ENCODE data around the gene INO80.

INO80 gene

DNA sequence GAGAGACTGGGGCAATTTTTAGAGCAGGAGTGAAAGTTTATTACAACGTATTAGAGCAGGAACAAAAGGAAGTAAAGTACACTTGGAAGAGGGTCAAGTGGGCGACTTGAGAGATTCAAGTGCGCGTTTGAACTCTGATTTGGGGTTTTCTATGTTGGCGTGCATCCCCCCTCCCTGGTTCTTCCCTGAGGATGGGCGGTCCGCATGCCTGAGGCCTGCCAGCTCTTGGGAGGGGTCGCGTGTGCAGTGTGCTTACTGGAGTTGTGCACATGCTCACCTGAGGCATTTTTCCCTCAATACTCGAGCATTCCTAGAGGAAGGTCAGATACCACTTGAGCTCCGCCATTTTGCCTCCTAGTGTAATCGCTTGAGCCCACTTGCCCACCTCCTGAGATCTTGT, 173.2 kb downstream of the INO80 start:
- no peak for DNase-seq

DNA sequence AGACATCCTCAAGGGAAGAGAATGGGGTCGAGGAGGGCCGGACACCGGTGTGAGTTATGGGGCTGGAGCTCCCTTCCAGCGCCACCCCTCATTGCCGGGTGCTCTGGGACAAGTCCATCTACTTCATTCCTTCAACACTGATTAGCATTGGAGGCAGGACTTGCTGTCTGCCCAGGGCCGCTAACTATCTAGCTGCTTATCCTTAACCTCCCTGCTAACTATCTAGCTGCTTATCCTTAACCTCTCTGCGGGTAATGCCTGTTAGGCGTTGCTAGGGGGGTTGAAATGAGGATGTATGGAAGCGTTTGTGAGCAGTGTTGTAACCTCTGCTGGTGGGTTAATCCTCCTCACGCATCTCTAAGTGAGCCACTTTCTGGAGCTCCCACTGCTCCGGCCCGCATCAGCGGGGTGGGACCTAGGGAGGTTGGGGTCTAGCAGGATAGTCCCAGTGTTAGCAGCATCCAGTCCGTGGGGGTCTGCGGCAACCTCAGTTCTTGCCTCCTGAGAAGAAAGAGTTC, 173.7 kb downstream of the INO80 start:
- no peak for DNase-seq

DNA sequence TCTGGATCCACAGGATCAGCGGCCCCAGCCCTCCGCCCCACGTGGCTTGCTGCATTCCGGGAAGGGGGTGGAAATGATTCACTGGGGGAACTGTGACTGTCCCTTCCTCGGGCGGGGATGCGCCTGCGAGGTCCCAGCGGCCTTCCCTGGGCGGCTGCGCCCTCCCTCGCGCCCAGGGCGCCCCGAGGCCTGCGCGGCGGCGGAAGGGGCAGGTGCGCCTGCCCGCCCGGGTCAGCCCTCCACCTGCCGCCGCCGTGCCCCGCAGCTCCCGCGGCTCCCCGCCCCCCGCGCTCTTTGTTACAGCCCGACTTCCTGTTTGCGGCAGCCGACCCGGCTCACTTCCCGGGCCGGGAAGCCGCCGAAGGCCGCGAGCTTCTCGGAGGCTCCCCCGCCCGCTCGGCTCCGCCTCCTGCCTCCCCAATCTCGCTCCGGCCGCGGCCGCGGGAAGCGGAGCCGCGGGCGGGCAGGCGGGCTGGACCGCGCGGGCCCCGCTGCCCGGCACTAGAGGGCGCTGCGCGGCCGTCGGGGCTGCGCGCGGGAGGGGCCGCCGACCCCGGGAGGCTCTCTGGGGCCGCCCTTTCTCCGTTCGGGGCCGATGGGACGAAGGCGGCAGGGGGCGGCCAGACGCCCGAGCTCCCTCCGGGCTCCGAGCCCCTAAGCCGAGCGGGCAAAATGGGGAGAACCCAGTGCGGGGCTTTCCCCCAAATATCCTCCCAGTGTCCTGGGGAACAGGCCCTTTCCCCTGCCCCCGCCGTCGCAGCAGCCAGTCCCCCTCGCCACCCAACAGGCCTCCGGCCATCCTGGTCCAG, 174.3 kb downstream of the INO80 start:
- DNase-seq, result peak; percentile 46

DNA sequence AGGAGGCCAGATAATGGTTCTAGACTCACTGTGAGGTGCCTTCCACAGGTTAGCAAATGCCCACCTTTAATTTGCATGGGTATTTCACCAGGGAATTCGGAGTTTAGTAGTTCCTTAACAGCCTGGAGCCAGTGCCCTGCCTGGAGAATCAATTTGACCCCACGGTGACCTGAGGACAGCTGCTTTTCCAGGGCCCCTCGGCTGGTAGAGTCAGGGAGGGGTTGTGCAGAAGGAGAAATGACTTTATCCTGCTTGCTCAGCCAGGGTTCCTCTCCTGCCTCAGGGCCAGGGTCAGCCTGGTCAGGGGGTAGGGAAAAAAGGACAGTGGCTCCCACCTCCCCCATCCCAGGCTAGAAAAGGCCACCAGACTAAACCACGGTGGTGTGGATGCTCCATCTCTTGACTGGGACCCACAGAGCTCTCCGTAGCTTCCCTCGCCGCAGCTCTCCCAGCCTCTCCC, 175.0 kb downstream of the INO80 start:
- DNase-seq, result no peak

DNA sequence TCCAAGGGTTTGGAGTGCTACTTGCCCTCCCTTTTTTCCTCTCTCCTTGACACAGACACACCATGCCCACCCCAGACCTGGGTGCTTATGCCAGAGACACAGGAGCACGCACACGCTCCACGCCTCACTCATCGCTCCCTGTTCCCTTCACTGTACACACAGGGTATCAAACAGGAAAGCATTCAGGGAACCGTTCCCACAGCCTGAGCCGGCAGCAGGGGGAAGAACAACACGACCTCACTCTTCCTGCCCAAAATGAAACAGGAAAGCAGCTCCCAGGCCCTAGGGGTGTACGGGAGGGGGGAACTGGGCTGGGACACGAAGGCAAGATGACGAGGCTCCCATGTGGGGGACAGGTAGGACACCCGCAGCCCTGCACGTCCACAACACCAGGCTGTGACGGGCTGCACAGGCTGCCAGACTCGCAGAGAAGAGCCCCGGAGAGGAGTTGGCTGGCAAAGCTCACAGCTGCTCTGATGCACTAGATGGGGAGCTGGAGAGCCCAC, 175.7 kb downstream of the INO80 start:
- DNase-seq, result no peak

DNA sequence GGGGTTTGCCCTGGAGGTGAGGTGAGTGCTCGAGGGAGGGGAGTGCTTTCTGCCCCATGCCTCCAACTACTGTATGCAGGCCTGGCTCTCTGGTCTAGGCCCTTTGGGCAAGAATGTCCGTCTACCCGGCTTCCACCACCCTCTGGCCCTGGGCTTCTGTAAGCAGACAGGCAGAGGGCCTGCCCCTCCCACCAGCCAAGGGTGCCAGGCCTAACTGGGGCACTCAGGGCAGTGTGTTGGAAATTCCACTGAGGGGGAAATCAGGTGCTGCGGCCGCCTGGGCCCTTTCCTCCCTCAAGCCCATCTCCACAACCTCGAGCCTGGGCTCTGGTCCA, 177.6 kb downstream of the INO80 start:
- no peak for DNase-seq

DNA sequence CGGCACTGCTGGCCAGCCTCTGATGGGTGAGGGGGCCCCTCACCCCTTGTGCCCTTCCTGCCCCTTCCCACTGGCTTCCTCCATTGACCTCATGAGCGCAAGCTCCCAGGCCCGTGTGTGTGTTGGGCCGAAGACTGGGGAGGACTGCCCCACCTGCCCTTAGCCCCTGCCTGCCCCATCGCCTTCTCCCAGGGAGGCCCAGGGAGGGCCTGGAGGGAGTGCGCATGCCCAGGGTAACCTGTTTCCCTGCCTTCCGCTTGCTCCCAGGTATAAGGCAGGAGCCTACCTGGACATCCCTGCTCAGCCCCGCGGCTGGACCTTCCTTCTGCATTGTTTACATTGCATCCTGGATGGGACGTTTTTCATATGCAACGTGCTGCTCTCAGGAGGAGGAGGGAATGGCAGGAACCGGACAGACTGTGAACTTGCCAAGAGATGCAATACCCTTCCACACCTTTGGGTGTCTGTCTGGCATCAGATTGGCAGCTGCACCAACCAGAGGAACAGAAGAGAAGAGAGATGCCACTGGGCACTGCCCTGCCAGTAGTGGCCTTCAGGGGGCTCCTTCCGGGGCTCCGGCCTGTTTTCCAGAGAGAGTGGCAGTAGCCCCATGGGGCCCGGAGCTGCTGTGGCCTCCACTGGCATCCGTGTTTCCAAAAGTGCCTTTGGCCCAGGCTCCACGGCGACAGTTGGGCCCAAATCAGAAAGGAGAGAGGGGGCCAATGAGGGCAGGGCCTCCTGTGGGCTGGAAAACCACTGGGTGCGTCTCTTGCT, 178.1 kb downstream of the INO80 start:
- no peak for DNase-seq

DNA sequence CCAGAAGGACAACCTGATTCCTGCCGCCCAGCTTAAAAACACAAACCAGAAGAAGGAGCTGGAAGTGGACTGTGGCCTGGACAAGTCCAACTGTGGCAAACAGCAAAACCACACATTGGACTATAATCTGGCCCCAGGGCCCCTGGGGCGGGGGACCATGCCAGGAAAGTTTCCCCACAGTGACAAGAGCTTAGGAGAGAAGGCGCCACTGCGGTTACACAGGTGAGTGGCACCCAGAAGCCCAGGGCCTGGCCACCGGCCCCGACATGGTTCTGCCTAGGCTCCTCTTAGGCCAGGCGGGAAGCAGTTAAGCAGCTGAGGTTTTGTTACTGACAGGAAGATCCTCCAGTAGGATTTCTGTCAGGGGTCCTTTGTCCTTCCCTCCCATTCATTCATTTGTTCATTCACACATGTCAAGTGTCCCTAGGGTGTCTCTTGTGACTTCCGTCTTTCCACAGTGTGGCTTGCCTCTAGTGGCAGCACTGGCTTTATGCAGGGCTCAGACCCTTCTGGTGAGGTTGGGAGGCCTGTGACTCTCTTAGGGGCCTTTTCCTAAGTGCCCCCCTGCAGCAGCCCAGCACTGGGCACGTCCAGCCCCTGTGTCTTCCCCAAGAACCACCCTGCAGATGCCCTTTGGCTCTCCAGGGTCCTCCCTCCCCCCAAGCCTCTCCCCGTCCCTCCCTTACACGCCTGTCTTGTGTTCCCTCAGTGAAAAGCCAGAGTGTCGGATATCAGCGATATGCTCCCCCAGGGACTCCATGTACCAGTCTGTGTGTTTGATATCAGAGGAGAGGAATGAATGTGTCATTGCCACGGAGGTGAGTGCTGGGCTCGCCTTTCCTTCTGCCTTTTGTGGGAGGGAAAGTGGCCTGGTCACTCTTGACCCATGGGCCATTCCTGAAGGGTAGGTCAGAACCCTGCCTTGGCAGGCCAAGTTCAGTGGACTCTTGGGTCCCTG, 179.1 kb downstream of the INO80 start:
- DNase-seq, result no peak

DNA sequence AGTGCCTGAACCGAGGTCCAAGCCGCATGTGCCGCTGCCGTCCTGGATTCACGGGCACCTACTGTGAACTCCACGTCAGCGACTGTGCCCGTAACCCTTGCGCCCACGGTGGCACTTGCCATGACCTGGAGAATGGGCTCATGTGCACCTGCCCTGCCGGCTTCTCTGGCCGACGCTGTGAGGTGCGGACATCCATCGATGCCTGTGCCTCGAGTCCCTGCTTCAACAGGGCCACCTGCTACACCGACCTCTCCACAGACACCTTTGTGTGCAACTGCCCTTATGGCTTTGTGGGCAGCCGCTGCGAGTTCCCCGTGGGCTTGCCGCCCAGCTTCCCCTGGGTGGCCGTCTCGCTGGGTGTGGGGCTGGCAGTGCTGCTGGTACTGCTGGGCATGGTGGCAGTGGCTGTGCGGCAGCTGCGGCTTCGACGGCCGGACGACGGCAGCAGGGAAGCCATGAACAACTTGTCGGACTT, 179.8 kb downstream of the INO80 start:
- no peak for DNase-seq

DNA sequence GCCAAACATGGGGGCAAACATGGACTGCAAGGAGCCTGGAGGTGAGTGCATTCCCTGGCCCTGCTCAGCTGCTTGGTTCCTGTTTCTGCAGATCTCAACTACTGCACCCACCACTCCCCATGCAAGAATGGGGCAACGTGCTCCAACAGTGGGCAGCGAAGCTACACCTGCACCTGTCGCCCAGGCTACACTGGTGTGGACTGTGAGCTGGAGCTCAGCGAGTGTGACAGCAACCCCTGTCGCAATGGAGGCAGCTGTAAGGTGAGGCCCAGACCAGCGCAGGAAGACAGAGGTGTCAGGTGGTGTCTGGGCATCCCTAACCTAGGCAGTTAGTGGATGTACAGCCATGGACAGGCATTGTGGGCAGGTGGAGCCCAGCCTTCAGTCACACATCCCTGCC, 181.6 kb downstream of the INO80 start:
- DNase-seq, result no peak

DNA sequence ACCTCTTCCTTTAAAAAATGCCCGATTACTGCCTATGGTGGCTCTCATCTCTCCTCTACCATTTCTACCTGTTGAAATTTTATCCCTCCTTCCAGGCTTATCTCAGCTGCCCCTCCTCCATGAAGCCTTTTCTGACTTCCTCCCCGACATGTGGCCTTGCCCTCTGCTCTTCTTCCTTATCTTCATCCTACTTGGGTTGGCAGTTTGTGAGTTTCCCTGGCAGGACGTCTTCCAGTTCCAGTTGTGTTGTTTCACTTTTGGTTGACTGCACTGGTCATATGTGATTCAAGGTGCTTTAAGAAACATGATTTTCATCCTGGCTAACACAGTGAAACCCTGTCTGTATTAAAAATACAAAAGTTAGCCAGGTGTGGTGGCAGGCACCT, 182.6 kb downstream of the INO80 start:
- no peak for DNase-seq

DNA sequence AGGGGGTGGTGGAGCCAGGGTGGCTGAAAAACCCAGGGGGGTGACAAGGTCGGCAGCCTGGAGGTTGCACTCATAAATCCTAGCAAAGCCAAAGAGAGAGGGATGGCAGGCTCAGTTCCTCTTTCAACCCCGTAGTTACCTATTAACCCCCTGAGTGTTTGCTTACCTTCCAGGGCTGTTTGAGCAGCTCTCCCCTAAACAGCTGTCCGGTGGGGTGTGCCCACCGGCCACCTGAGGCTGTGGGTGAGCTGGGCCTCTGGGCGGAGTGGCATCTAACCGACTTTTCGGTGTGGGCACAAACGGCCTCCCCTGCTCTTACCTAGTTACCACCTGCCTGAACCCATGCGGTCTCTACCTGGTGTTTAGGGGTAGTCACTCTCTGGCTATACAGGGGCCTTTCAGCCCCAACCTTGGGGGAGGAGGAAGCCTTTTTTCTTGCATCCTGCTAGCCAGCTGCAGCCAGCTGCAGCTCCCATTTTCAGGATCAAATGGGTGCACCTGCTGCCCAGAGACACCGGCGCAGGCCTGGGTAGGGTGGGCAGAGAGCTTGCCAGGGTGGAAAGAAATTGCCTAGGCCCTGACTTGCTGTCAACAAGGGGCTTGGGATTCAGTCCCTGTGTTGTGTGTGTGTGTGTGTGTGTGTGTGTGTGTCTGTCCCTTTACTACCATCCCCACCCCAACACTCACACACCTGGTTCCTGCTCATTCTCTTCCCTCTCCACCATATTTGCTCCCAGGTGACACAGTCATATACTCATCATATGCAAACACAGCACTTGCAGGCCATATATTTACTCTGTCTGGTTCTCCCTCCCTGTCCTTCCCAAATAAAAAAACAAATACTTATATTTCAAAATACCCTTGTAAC, 183.2 kb downstream of the INO80 start:
- DNase-seq, result no peak

DNA sequence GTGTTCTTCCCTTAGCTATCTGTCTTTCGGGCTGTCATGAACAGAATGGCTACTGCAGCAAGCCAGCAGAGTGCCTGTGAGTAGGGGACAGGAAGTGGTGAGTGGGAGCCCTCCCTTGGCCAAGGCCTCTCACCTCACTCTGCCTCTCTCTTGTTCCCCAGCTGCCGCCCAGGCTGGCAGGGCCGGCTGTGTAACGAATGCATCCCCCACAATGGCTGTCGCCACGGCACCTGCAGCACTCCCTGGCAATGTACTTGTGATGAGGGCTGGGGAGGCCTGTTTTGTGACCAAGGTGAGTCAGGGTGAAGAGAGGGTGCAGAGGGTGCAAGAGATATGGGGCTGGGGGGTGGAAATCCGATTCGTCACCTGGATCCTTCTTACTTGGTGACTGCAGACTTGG, 183.9 kb downstream of the INO80 start:
- DNase-seq, result no peak

DNA sequence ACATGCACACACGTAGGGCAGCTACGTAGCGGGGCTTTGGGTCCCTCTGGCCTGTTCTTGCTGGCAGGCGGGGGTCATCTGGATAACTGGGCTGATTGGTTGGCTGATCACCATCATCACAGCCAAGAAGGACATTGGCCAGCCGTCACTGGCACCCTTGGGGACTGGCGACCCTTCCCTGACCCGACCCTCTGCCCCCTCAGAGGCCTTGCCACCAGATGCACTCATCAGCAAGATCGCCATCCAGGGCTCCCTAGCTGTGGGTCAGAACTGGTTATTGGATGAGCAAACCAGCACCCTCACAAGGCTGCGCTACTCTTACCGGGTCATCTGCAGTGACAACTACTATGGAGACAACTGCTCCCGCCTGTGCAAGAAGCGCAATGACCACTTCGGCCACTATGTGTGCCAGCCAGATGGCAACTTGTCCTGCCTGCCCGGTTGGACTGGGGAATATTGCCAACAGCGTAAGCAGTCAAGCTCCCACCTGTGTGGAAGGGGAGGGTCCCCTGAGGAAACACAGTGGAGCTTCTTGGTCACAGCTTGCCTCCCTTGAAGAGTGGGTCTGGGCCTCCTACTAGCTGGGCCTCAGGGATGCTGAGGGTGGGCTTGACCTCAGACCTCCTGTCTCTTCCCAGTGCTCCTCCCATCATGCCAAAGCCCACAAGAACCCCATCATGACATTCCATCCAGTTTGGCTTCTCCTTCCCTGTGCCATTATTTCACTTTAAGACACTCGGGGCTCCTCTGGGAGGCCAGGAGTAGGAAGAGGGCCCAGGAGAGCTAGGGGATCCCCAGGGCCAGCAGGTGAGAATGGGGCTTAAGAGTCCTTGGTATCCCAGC, 184.6 kb downstream of the INO80 start:
- DNase-seq, result no peak

DNA sequence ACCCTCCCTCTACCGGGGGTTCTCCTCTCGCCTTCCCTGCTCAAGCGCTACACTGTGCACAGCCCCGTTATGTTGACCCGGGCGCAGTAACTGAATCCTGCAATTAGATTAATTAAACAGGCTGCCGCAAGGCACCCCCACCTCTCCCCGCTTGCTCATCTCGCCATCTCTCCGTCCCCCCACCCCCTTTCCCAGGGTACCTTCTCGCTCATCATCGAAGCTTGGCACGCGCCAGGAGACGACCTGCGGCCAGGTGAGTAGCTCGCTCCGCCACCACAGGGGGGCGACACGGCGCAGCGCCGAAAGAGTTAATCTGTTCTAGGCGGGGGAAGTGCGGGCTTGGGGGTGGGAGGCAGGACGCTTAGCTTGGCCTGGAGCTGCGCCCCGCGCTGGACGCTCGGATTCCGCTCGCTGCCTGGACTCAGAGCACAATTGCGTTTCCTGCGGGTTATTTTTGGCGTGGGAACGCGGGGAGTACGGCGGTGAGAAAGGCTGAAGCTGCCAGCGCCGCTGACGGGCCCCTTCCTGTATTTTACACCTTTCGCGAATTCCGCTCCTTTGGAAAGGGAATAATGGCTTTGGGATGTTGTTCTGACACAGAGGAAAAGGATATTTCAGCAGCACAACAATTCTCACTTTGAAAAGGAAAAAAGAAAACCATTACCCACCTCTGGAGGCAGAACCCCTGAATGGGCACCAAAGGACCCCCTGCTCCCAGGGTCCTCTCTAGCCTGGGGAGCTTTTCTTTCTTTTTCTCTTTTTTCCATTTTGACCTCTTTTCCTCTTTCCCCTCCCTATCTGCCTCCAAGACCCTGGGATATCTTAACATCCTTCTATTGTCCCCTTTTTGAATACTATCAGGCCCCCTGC, 185.4 kb downstream of the INO80 start:
- DNase-seq, result no peak

DNA sequence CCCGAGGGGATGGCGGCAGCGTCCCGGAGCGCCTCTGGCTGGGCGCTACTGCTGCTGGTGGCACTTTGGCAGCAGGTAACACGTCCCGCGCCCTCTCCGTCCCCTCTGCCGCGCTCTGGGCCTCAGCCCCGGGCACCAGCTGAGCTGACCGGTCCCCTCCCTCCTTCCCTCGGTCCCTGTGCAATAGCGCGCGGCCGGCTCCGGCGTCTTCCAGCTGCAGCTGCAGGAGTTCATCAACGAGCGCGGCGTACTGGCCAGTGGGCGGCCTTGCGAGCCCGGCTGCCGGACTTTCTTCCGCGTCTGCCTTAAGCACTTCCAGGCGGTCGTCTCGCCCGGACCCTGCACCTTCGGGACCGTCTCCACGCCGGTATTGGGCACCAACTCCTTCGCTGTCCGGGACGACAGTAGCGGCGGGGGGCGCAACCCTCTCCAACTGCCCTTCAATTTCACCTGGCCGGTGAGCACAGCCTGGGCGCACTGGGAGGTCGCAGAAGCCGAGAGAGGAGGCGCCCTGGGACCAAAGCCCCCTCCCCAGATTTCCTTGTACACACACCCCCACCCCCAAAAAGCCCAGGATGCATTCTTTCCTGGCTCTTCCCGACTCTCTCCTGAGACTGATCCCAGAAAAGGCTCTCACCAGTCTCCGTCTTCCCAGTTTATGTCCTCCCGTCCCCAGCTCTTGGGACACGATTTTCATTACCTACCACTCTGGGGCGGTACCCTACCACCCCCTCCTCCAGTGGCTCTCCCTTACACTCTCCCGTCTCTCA, 186.2 kb downstream of the INO80 start:
- DNase-seq, result no peak
